GM21360 (cell line): ENCODE data around the gene TSTD1.
"Not testable (repeated sequence)": the region's sequence is repeated elsewhere in the genome, so short reads cannot be mapped to it uniquely, and the experiment has no call there.

Experiments used
- ATAC-seq: cut with Tn5 transposase; IDR thresholded peaks from one replicate; pipeline ENCODE4 v1.9.1; 2021; ENCODE audit warnings: mild to moderate bottlenecking, moderate library complexity; ENCODE audit not compliant: unreplicated experiment

The TSTD1 gene

GRCh38 chr1:161012420-161012819 lies 26.3 kb downstream of the TSTD1 start:
- ATAC-seq = no peak

GRCh38 chr1:161009602-161010211 lies 29.1 kb downstream of the TSTD1 start:
- ATAC-seq = no peak

DNA sequence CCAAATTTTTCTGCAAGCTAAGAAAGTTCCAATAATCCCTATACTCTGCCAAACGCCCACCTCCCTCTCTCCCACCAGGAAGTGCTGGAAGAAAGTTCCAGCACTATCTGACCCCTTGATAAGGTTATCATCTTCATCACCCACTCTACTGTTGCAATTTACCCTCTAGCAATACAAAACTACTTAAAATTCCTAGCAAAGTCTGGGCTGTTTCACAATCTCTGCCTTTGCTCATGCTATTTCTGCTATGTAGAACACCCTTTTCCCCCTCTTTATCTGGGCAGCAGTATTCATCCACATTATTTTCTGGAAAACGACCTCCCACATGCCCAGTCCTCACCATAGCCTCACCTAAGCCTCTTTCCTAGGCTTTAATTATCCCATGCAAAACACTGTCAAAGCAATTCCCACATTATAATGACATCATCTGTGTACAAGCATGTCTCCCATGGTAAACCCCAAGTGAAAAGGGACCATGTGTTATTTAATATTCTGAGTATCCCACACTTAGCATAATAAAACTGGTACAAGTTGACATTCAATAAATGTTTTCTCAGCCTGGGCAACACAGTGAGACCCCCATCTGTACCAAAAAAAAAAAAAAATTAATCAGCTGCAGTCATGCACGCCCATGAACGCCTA lies 29.8 kb downstream of the TSTD1 start:
- no peak for ATAC-seq

- no peak for ATAC-seq
Observed at GRCh38 chr1:161007369-161007768, 31.4 kb downstream of the TSTD1 start.

DNA sequence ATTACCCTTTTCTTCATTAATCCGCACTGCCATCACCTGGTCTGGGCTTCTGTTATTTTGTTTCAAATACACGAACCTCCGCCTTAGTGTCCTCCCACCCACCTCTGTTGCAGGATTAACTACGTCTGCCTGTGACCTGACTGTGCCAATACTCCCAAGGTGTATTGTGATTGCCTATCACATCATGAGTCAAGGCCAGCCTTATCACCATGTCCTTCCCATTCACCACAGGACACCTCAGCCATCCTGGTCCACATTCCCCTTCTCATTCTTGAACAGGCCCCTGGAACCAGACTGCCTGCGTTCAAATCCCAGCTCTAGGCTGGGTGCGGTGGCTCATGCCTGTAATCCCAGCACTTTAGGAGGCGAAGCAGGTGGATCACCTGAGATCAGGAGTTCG lies 32.2 kb downstream of the TSTD1 start:
- ATAC-seq = no peak

DNA sequence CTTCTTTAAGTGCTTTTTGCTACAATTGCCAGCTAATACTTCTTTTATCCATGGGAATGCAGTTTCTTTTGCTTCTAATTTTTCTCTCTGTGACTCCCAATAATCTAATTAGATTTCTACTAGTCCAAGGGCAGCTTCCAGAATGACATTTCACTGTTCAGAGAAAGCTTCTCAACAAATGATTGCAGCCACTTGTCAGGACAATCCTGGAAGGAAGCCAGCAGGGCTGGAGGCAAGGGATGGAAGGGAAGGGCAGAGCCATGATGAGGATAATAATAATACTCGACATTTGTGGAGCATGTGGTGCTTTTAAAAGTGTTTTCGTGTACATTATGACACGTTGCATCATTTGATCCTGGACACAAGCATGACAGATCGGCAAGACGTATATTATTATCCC lies 37.2 kb downstream of the TSTD1 start:
- no peak for ATAC-seq

DNA sequence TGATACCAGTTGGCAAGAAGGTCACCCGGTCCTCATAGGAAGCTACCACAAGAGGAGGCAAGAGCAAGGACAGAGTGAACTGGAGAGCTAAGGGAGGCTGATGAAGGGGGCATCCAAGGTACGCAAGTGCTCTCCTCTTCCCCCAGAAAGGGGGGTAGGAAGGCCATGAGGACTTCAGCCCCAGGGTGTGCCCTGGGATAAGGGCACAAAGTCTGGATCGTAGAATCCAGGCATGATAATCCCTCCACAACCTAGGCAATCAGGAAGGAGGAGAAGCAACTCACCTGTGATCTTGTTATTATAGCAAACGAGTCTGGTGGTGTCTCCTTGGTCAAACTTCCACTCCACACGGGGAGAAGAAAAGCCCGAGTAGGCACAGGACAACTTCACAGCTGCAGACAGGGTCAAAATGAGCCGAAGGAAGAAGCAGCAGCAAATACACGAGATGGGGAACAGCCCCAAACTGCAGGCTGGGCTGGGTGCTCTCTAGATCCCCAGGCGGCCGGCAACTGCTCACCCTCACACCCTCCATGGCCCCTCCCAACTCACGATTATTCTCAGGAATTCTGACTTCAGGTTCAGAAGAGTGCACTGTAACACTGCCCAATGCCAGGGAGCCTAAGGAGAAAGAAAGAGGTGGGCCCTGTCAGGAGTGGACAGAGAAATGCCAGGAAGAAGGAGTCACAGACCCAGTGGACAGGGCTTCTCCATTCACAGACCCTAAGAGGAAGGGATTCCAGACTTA lies 37.9 kb downstream of the TSTD1 start:
- ATAC-seq = no peak

GRCh38 chr1:160999376-160999775 lies 39.4 kb downstream of the TSTD1 start:
- ATAC-seq = no peak

GRCh38 chr1:160997323-160998038 lies 41.3 kb downstream of the TSTD1 start:
- ATAC-seq = no peak

- ATAC-seq = no peak
Observed at GRCh38 chr1:160996178-160996577, 42.6 kb downstream of the TSTD1 start.

- no peak for ATAC-seq
Observed at GRCh38 chr1:160993544-160994193, 45.1 kb downstream of the TSTD1 start.

DNA sequence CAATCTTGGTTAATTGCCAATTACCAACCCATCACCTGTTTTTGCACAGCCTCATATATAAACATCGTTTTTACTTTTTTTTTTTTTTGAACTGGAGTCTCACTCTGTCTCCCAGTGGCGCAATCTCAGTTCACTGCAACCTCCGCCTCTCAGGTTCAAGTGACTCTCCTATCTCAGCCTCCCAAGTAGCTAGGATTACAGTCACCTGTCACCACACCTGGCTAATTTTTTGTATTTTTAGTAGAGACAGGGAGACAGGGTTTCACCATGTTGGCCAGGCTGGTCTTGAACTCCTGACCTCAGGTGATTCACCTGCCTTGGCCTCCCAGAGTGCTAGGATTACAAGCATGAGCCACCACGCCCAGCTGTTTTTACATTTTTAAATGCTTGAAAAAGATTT lies 46.7 kb downstream of the TSTD1 start:
- not testable (repeated sequence) for ATAC-seq
